GM12878 (cell line): ENCODE data around the gene MAPRE3. TPM values are rescaled to one million over a fixed set of nuclear protein-coding genes. Genes with fewer than 3 reads are reported as not detected.

Experiments
- ATAC-seq: fragments of 200-7000 bp; cut with Tn5 transposase; 3 replicates; pipeline ENCODE4 v1.9.1; 2020; ENCODE audit warnings: mild to moderate bottlenecking, moderate library complexity
- BruUV-seq: library from RNA; stranded (reverse); fragments of 400-500 nt; replicated peaks from 2 replicates; lab custom pipeline; 2021; lab: Mats Ljungman, UMichigan
- CTCF ChIA-PET: fragments of 300-600 bp; sonication (Branson Sonifier 250); formaldehyde crosslinking; extraction: SDS; loops from one replicate; lab custom pipeline; 2021; ENCODE audit warnings: inconsistent platforms; lab: Yijun Ruan, JAX
- POLR2A ChIA-PET: fragments of 350-600 bp; formaldehyde crosslinking; extraction: SDS; loops from one replicate; lab custom pipeline; 2021; ENCODE audit warnings: inconsistent platforms; lab: Charles Lee
- RAD21 ChIA-PET: fragments of 300-600 bp; sonication (Branson Sonifier 250); formaldehyde crosslinking; loops from one replicate; lab custom pipeline; 2023; ENCODE audit warnings: antibody characterized with exemption; ENCODE audit not compliant: unreplicated experiment; lab: Charles Lee
- SMC1A ChIA-PET: fragments of 300-600 bp; sonication (Branson Sonifier 250); formaldehyde crosslinking; loops from one replicate; lab custom pipeline; 2023; ENCODE audit not compliant: unreplicated experiment, uncharacterized antibody; lab: Charles Lee
- DNase-seq: peaks from one replicate; pipeline ENCODE4 v3.0.0-alpha.2; 2011; ENCODE audit warnings: low read depth, low spot score
- FAIRE-seq: peaks from 3 replicates; lab custom pipeline; 2011; peaks lifted over from hg19 to GRCh38; lab: Jason Lieb, UNC
- H2AFZ ChIP-seq: 2 replicates; pipeline ENCODE4 v1.6.0; 2011; ENCODE audit warnings: low read depth, low read length, control low read depth; ENCODE audit not compliant: control insufficient read depth
- H3K27ac ChIP-seq: 2 replicates; pipeline ENCODE4 v1.5.1; 2011; ENCODE audit warnings: control low read depth; ENCODE audit not compliant: control insufficient read depth, insufficient read depth
- H3K27me3 ChIP-seq, 2 experiments: replicated peaks in 1 of 2; 2 replicates each; pipeline versions ENCODE4 v1.6.0 to v1.6.1; 2011; ENCODE audit warnings: low read length in 1 of 2; ENCODE audit not compliant: control insufficient read depth in 2 of 2, insufficient read depth in 2 of 2
- H3K36me3 ChIP-seq, 2 experiments: 2 replicates each; pipeline ENCODE4 v1.5.1; 2011; ENCODE audit warnings: low read length in 1 of 2; ENCODE audit not compliant: control insufficient read depth in 2 of 2, insufficient read depth in 2 of 2
- H3K4me1 ChIP-seq: 2 replicates; pipeline ENCODE4 v1.6.1; 2011; ENCODE audit warnings: mild to moderate bottlenecking, low read length, moderate library complexity, mixed read lengths; ENCODE audit not compliant: control insufficient read depth, insufficient read depth
- H3K4me2 ChIP-seq: 2 replicates; pipeline ENCODE4 v1.6.0; 2011; ENCODE audit warnings: control low read depth; ENCODE audit not compliant: control insufficient read depth, insufficient read depth
- H3K4me3 ChIP-seq: fragments of 200-600 bp; sonication (generic); 2 replicates; pipeline ENCODE4 v1.5.1; 2016
- H3K79me2 ChIP-seq: 2 replicates; pipeline ENCODE4 v1.6.0; 2011; ENCODE audit warnings: low read length; ENCODE audit not compliant: control insufficient read depth, insufficient read depth
- H3K9ac ChIP-seq: 2 replicates; pipeline ENCODE4 v1.8.0; 2011; ENCODE audit warnings: low read length, control low read depth, mixed read lengths; ENCODE audit not compliant: control insufficient read depth, insufficient read depth
- H3K9me3 ChIP-seq: replicated peaks from 3 replicates; pipeline ENCODE4 v1.5.1; 2011; ENCODE audit warnings: mild to moderate bottlenecking, low read length; ENCODE audit not compliant: control insufficient read depth, insufficient read depth
- H4K20me1 ChIP-seq: 2 replicates; pipeline ENCODE4 v1.6.0; 2011; ENCODE audit not compliant: control insufficient read depth, insufficient read depth
- BHLHE40 ChIP-seq, 2 experiments: fragments of 450-650 bp in 1 of 2; IDR thresholded peaks; 2 replicates each; pipeline ENCODE4 v1.6.1; 2011 to 2017; ENCODE audit warnings: low read depth in 2 of 2, borderline replicate concordance in 1 of 2, improper control_type of control experiment in 1 of 2, low read length in 1 of 2, mild to moderate bottlenecking in 1 of 2
- FOXM1 ChIP-seq: IDR thresholded peaks from 2 replicates; pipeline ENCODE4 v1.6.1; 2012; ENCODE audit warnings: low read depth, mild to moderate bottlenecking, inconsistent platforms, low read length, moderate library complexity
- MEF2A ChIP-seq: IDR thresholded peaks from 2 replicates; pipeline ENCODE4 v1.6.1; 2011; ENCODE audit warnings: low read depth, mild to moderate bottlenecking, low read length, moderate library complexity; ENCODE audit not compliant: insufficient read depth
- POLR2AphosphoS5 ChIP-seq: IDR thresholded peaks from 2 replicates; pipeline ENCODE4 v1.6.1; 2011; ENCODE audit warnings: mild to moderate bottlenecking, low read length, inconsistent platforms
- RBBP5 ChIP-seq: fragments of 200-600 bp; sonication (generic); conservative IDR thresholded peaks from 2 replicates; pipeline ENCODE4 v1.6.1; 2016
- RUNX3 ChIP-seq: IDR thresholded peaks from 2 replicates; pipeline ENCODE4 v1.6.1; 2012; ENCODE audit warnings: low read length, inconsistent platforms
- SIX5 ChIP-seq: IDR thresholded peaks from 2 replicates; pipeline ENCODE4 v1.6.1; 2011; ENCODE audit warnings: mild to moderate bottlenecking, low read depth, low read length, moderate library complexity; ENCODE audit not compliant: severe bottlenecking
- SREBF1 ChIP-seq: IDR thresholded peaks from 2 replicates; pipeline ENCODE4 v1.6.1; 2012; ENCODE audit warnings: mild to moderate bottlenecking, low read length
- ZNF274 ChIP-seq: IDR thresholded peaks from one replicate; pipeline ENCODE4 v1.8.0; 2011; ENCODE audit not compliant: insufficient read length, insufficient read depth
- WGBS: methylation state at CpG from one replicate; pipeline ENCODE4 v1.1.6; 2016; ENCODE audit warnings: low lambda C conversion rate; ENCODE audit not compliant: insufficient replicate concordance, insufficient coverage; ENCODE audit errors: missing lambda C conversion rate; 5-methylcytosine and 5-hydroxymethylcytosine counted together
- in situ Hi-C: fragments of 300-500 bp; cut with MboI; formaldehyde crosslinking; loops from 9 replicates; pipeline ENCODE4 v1.14.3; 2018; ENCODE audit warnings: mixed read lengths
- intact Hi-C: fragments of 100-400 bp; cut with micrococcal nuclease; formaldehyde crosslinking; loops from one replicate; pipeline ENCODE4 v1.14.2; 2022; ENCODE audit not compliant: unreplicated experiment
- polyA plus RNA-seq, 11 experiments: library from polyadenylated mRNA; depleted of rRNA in 4 of 11; unstranded in 6 of 11; stranded (reverse) in 5 of 11; fragments of >200 nt; fragmentation: Nextera tagmentation in 4 of 11; fragmentation: Illumina TruSeq in 1 of 11; extraction: Ambion mirVana in 4 of 11; extraction: Trizol in 1 of 11; gene quantifications; 1 replicate in 1 of 11; 2 replicates in 10 of 11; pipeline versions ENCODE4 v1.2.1 to v1.2.3, GENCODE V29; 2011 to 2016; ENCODE audit warnings: inconsistent platforms in 2 of 11, missing spikeins in 2 of 11, low read depth in 1 of 11
- total RNA-seq, 4 experiments: library from RNA; depleted of rRNA in 3 of 4; stranded (reverse); fragments of >200 nt in 3 of 4; fragmentation: Illumina TruSeq in 1 of 4; extraction: Trizol in 1 of 4; gene quantifications; 2 replicates each; pipeline versions ENCODE4 v1.2.1 to v1.2.3, GENCODE V29; 2013 to 2021

MAPRE3 gene
- total and polyA plus RNA-seq, 10 of the 15 experiments (the other 5 are each of a cell fraction or from before 2014, with no cell fraction given) = 0.03 to 1.3 (median 0.73) TPM; not detected in 1

DNA sequence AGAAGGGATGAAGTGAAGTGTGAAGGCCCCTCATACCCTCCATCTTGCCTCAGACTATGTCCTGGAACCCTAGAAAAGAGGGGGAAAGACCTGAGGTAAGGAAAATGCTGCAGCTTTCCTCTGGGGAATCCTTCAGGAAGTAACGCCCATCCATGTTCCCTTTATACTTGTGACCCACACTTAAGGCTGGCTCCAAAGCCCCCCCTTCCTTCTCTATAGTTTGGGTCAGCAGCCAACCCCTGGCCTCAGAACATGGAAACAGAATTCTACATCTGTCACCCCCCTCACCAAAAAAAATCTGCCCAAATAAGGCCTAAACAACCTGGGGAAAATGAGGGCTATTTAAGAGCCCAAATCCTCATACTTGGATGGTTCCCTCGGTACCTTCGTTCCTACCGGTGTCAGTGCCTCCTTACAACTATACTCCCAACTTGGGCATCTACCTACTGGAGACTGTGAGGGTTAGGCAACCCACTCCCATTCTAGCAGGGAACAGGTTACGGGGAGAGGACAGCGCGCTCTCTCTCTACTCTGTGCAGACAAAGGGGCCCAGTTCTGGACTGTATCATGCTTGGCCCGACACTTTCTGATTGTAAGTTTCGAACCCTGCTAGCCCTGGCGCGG, 100.3 kb downstream of the MAPRE3 start:
- ChIA-PET SMC1A (interaction anchor here (1.0 to 5.4 kb wide), 2 partner anchors 9 to 19 kb away, joined by 3 to 33 read pairs; partner anchors contain the start of gene AGBL5), POLR2A (interaction anchor here (0.8 to 12.2 kb wide), 8 partner anchors 8 to 102 kb away, joined by 3 to 139 read pairs (median 4); partner anchors contain the start of genes AGBL5, KHK and TMEM214), RAD21 (interaction anchor here (0.9 to 2.8 kb wide), 4 partner anchors 11 to 29 kb away, joined by 3 to 31 read pairs (median 13); partner anchors contain the start of gene AGBL5), CTCF (interaction anchor here (0.6 to 4.0 kb wide), 6 partner anchors 11 to 45 kb away, joined by 3 to 36 read pairs (median 3); no protein-coding TSS in a partner anchor)
- peaks cover 32% of the 10 kb centered on the region for H3K79me2 ChIP-seq
- FAIRE-seq (no peak), ATAC-seq (peak; percentile 24), DNase-seq (no peak)
- 4% methylated on average over 11 of the region's 11 CpGs for WGBS
- in situ Hi-C loops (no loop called here), intact Hi-C loops (loop anchor here (1.0 kb wide), 1 partner anchor 20 kb away; no protein-coding TSS in a partner anchor)
- peaks cover 2 to 18% of the 10 kb centered on the region in 2 experiments; a peak in 3 of 4 replicates for H3K36me3 ChIP-seq
- TF ChIP-seq SREBF1 (no peak), POLR2AphosphoS5 (peak; percentile 48; the same call in 1 of the 2 replicates)
- peak overlapping the region; percentile 96 for H3K9ac ChIP-seq
- H3K4me1 ChIP-seq = peaks cover 32% of the 10 kb centered on the region
- H4K20me1 ChIP-seq = no peaks in the 10 kb centered on the region
- H3K27me3 ChIP-seq = no peaks in the 10 kb centered on the region
- H3K9me3 ChIP-seq = no peaks in the 10 kb centered on the region
- peak overlapping the region; percentile 81 for H3K27ac ChIP-seq
- H2AFZ ChIP-seq = peak overlapping the region; percentile 51
- H3K4me3 ChIP-seq = peak overlapping the region; percentile 75
- peak overlapping the region; percentile 94 for H3K4me2 ChIP-seq
- BruUV-seq = TSS peak; percentile 75

DNA sequence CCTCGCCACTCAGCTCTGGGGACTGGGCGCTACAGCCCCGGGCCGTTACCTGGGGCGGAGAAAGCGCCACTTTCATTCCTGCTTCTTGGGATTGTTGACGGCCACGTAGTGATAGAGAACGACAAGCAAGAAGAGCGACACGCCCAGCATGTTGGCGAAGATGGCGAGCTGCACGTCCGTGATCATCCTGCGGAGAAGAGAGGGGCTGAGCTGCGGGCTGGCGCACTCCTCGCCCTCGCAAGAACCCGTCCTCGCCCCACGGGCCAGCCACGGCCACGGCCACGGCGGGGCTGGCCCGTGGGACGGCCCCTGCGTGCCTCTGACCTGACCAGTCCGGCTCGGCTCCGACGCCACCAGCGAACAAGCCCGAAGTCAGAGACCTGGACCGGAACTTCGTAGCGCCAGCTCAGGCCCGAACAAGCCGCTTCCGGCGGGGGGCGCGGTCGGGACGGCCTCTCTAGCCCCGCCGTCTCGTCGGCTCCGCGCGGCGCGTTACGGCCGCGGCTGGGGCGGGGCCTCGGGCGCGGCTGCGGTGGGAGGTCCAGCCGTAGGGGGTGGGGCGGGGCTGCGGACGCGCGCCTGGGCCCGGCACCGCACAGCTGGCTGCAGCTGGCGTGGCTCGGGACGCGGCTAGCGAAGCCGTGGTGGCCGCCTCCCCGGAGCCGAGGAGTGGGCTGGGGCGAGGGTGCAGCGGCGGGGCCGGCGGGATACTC, 101.0 kb downstream of the MAPRE3 start, which contains the start of gene OST4:
Gene OST4 (minus strand): TSS at position 378 of the 713 bp plus-strand sequence.
- FAIRE-seq (no peak), ATAC-seq (peak; percentile 91), DNase-seq (no peak)
- RAD21 ChIA-PET = interaction anchor here (1.2 to 2.8 kb wide), 4 partner anchors 10 to 30 kb away, joined by 4 to 31 read pairs (median 16); partner anchors contain the start of genes AGBL5 and KHK
- peak within 1 kb of the TSS; percentile 85 for H3K4me3 ChIP-seq
- BruUV-seq = no TSS peak
- H3K36me3 ChIP-seq = peaks cover 2 to 16% of the 10 kb centered on the region in 2 experiments; a peak in 2 of 4 replicates
- SMC1A ChIA-PET = interaction anchor here (1.0 to 5.4 kb wide), 3 partner anchors 10 to 20 kb away, joined by 3 to 33 read pairs (median 11); partner anchors contain the start of gene AGBL5
- H3K4me1 ChIP-seq = peaks cover 37% of the 10 kb centered on the region
- WGBS = 2% methylated on average over 48 of the region's 86 CpGs
- no peaks in the 10 kb centered on the region for H4K20me1 ChIP-seq
- H3K79me2 ChIP-seq = peaks cover 32% of the 10 kb centered on the region
- peak within 1 kb of the TSS; percentile 51 for H2AFZ ChIP-seq
- CTCF ChIA-PET = interaction anchor here (0.6 to 4.0 kb wide), 5 partner anchors 11 to 45 kb away, joined by 3 to 36 read pairs (median 3); no protein-coding TSS in a partner anchor
- peak within 1 kb of the TSS; percentile 96 for H3K9ac ChIP-seq
- no peaks in the 10 kb centered on the region for H3K27me3 ChIP-seq
- in situ Hi-C loops (no loop called here), intact Hi-C loops (loop anchor here (1.0 kb wide), 1 partner anchor 21 kb away; no protein-coding TSS in a partner anchor)
- POLR2A ChIA-PET = interaction anchor here (0.8 to 12.2 kb wide), 9 partner anchors 9 to 103 kb away, joined by 3 to 139 read pairs (median 4); partner anchors contain the start of genes AGBL5, KHK and TMEM214
- H3K4me2 ChIP-seq = peak within 1 kb of the TSS; percentile 95
- peak within 1 kb of the TSS; percentile 94 for H3K27ac ChIP-seq
- H3K9me3 ChIP-seq = no peaks in the 10 kb centered on the region
- TF ChIP-seq SIX5 (no peak), FOXM1 (0 out of 2 replicates have a peak, but pooled peaks have one; percentile 13), MEF2A (no peak), ZNF274 (no peak), BHLHE40 (IDR thresholded peaks at IDR 0.05; ENCODE audit: borderline replicate concordance in 1 of 2, low read depth in 2 of 2, low read length in 1 of 2) (peak in 1 of 2 experiments; percentile 73; a peak in 1 of 4 replicates), RUNX3 (peak; percentile 49; the same call in 1 of the 2 replicates), RBBP5 (no peak)
